ENCODE measurements around the gene CTPS2.
"Not testable (repeated sequence)": the region's sequence is repeated elsewhere in the genome, so short reads cannot be mapped to it uniquely, and the experiment has no call there.

Gene CTPS2

DNA sequence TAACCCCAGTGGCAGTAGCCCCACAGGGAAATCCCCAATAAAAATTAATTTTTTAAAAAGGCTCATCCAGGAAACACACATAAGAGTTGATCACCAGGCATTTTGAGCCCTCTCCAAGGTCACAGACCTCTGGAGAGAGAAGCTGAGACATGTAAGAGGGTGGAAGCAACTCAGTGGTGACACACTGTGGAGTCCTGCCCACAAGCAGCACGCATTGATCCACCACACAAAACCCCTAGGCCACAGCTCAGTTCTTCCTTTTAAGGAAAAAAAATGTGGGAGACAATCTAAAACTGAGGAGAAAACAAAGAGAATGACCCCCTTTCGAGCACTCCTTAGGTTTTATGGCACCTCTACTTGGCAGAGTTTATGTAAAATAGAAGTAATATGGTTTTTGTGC is 134.3 kb downstream of the CTPS2 start:
- H3K9me3 ChIP-seq: no peaks in the 10 kb centered on the region
- H3K36me3 ChIP-seq: no peaks in the 10 kb centered on the region
- TF ChIP-seq, protein P1, sequence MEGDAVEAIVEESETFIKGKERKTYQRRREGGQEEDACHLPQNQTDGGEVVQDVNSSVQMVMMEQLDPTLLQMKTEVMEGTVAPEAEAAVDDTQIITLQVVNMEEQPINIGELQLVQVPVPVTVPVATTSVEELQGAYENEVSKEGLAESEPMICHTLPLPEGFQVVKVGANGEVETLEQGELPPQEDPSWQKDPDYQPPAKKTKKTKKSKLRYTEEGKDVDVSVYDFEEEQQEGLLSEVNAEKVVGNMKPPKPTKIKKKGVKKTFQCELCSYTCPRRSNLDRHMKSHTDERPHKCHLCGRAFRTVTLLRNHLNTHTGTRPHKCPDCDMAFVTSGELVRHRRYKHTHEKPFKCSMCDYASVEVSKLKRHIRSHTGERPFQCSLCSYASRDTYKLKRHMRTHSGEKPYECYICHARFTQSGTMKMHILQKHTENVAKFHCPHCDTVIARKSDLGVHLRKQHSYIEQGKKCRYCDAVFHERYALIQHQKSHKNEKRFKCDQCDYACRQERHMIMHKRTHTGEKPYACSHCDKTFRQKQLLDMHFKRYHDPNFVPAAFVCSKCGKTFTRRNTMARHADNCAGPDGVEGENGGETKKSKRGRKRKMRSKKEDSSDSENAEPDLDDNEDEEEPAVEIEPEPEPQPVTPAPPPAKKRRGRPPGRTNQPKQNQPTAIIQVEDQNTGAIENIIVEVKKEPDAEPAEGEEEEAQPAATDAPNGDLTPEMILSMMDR (IDR thresholded peaks at IDR 0.05; ENCODE audit: low read depth, low read length): no peak
- no peak for DNase-seq
- no peak overlapping the region for H3K4me3 ChIP-seq (ENCODE audit: low read depth, low read length)
- no peaks in the 10 kb centered on the region for H3K27me3 ChIP-seq
- no peaks in the 10 kb centered on the region for H3K4me1 ChIP-seq

DNA sequence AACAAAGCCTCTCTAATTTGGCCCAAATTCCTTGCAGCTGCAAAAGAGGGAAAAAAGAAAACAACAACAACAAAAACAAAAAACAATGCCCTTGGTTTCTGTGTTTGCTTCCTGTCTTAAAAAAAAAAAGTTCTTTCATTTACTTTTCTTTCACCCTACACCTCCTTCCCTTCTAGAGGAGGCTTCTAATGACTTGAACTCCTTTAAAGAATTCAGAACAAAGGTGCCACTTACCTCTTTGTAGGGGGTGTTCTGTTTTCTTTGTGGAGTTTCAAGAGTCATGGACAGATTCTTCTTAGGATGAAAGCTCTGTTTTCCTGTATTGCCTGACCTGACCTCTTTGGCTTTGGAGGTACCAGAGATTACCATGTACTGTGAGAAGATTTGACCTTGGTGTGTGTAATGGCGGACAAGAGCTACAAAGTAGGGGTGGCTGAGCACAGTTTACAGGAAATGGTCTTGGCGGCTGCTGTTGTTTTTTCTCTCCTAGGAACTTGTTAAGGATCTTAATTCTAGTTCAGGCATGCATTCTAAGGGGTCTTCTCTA is 134.9 kb downstream of the CTPS2 start:
- DNase-seq: no peak
- H3K9me3 ChIP-seq: no peaks in the 10 kb centered on the region
- TF ChIP-seq, protein P1 (IDR thresholded peaks at IDR 0.05; ENCODE audit: low read depth, low read length): no peak
- H3K4me1 ChIP-seq: no peaks in the 10 kb centered on the region
- no peaks in the 10 kb centered on the region for H3K27me3 ChIP-seq
- H3K4me3 ChIP-seq (ENCODE audit: low read depth, low read length): no peak overlapping the region
- H3K36me3 ChIP-seq: no peaks in the 10 kb centered on the region

DNA sequence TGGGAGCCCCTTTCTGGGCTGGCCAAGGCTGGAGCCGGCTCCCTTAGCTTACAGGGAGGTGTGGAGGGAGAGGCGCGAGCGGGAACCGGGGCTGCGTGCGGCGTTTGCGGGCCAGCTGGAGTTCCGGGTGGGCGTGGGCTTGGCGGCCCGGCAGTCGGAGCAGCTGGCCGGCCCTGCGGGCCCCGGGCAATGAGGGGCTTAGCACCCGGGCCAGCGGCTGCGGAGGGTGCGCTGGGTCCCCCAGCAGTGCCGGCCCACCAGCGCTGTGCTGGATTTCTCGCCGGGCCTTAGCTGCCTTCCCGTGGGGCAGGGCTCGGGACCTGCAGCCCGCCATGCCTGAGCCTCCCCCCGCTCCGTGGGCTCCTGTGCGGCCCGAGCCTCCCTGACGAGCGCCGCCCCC is 137.1 kb downstream of the CTPS2 start:
- H3K4me1 ChIP-seq: not testable (repeated sequence)

DNA sequence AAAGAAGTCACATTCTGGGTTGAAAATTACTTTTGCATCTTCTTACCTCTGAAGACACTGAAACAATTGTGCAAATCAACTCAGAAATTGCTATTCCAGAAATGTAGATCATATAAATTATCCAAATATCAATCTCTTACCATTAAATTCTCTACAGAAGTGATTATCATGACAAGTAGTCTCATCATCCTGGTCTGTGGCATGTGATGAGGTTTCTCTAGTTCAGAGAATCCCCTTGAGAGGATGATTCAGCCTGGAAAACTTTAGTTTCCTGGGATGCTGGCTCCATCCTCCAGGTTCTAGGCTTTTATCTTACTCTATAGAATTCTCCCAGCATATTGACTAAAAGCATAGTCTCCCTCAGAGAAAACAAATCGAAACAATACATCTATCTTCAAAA is 138.7 kb downstream of the CTPS2 start:
- H3K36me3 ChIP-seq: no peaks in the 10 kb centered on the region
- H3K27me3 ChIP-seq: no peaks in the 10 kb centered on the region
- no peaks in the 10 kb centered on the region for H3K9me3 ChIP-seq
- H3K4me1 ChIP-seq: no peaks in the 10 kb centered on the region
- H3K4me3 ChIP-seq (ENCODE audit: low read depth, low read length): no peak overlapping the region
- TF ChIP-seq, protein P1 (IDR thresholded peaks at IDR 0.05; ENCODE audit: low read depth, low read length): no peak
- DNase-seq: no peak

More for the DNA sequence above, 137.1 kb downstream of the CTPS2 start:
- not testable (repeated sequence) for H3K4me3 ChIP-seq (ENCODE audit: low read depth, low read length); DNase-seq; H3K36me3 ChIP-seq; H3K27me3 ChIP-seq; H3K9me3 ChIP-seq

DNA sequence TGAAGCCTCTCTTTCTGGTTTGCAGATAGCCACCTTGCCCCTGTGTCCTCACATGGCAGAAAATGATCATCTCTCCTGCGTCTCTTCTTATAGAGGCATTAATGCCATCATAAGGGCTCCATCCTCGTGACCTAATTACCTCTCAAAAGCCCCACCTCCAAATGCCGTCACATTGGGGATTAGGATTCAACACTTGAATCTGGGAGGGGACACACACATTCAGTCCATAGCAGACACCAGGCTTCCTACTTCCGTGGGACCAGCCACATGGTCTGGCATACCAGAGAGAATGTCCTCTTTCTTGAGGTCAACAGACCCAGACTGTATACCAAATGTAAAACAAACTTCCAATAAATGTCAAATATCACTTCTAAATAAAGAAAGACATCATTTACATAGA is 144.8 kb downstream of the CTPS2 start:
- Histone ChIP-seq H3K9me3 (no peaks in the 10 kb centered on the region), H3K4me1 (no peaks in the 10 kb centered on the region), H3K4me3 (ENCODE audit: low read depth, low read length) (no peak overlapping the region), H3K27me3 (no peaks in the 10 kb centered on the region), H3K36me3 (no peaks in the 10 kb centered on the region)
- DNase-seq: no peak
- TF ChIP-seq, protein P1 (IDR thresholded peaks at IDR 0.05; ENCODE audit: low read depth, low read length): no peak

DNA sequence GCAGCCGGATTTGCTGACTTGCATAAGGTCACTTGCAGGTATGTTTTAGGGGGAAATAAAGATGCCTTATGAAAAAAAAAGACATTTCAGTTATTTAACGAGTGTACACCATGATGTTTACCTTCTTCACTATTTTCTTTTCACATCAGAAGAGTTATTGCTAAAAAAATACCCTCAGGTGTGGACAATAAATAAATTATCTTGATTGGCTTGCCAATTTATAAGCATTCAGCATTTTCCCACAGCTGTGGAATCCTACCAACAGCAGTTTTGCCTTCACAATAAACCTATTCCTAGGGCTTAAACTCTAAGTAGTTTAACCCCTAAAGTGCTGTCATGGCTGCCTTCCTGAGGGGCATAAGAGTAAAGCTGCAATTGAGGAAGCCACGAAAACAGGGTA is 145.9 kb downstream of the CTPS2 start:
- Histone ChIP-seq H3K9me3 (no peaks in the 10 kb centered on the region), H3K36me3 (no peaks in the 10 kb centered on the region), H3K27me3 (no peaks in the 10 kb centered on the region), H3K4me1 (no peaks in the 10 kb centered on the region), H3K4me3 (ENCODE audit: low read depth, low read length) (no peak overlapping the region)
- TF ChIP-seq, protein P1 (IDR thresholded peaks at IDR 0.05; ENCODE audit: low read depth, low read length): no peak
- DNase-seq: no peak

DNA sequence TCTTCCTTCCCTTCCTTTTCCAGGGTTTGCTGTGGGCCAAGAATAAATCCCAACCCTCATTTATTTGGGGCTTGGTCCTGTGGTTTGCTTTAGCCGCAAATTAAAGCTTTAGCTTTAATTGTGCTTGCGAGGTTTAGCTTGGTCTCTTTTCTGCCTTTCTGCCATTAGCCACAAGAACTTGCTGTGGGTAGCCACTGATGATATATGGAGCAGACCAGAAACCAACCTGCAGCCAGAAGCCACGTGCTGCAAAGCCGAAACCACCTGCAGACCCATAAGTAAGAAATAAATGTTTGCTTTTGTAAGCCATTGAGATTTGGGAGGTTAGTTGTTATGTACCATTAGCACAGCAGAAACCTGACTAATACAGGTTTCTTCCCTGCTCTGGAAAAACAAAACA is 152.3 kb downstream of the CTPS2 start:
- H3K27me3 ChIP-seq: no peaks in the 10 kb centered on the region
- no peaks in the 10 kb centered on the region for H3K4me1 ChIP-seq
- H3K9me3 ChIP-seq: no peaks in the 10 kb centered on the region
- TF ChIP-seq, protein P1 (IDR thresholded peaks at IDR 0.05; ENCODE audit: low read depth, low read length): no peak
- no peak for DNase-seq
- H3K4me3 ChIP-seq (ENCODE audit: low read depth, low read length): no peak overlapping the region
- H3K36me3 ChIP-seq: no peaks in the 10 kb centered on the region
